Hypothalamus (tissue), 51 donors: ENCODE results near the gene BAHCC1.

Experiments
- DNase-seq, 51 donors: peaks; one replicate each; lab custom pipeline; 2025; lab: John Stamatoyannopoulos, UW

BAHCC1 gene

GRCh38 chr17:81436294-81436849 is 41.1 kb downstream of the BAHCC1 start:
- peak in 3 of 51 donors; percentile 4 to 17 (median 11) for DNase-seq

GRCh38 chr17:81437191-81437651 is 42.0 kb downstream of the BAHCC1 start:
- no peak for DNase-seq

- DNase-seq = peak in 16 of 51 donors; percentile 7 to 67 (median 29)
Observed at GRCh38 chr17:81438007-81438659, 42.9 kb downstream of the BAHCC1 start.

GRCh38 chr17:81438688-81439087 is 43.4 kb downstream of the BAHCC1 start:
- DNase-seq = no peak

GRCh38 chr17:81440051-81440471 is 44.8 kb downstream of the BAHCC1 start:
- no peak for DNase-seq

- DNase-seq = no peak
Observed at GRCh38 chr17:81440511-81441244, 45.4 kb downstream of the BAHCC1 start.

- no peak for DNase-seq
Observed at GRCh38 chr17:81442791-81443190, 47.5 kb downstream of the BAHCC1 start.

GRCh38 chr17:81443269-81443668 is 48.0 kb downstream of the BAHCC1 start:
- no peak for DNase-seq

GRCh38 chr17:81444610-81445339 is 49.5 kb downstream of the BAHCC1 start:
- no peak for DNase-seq

GRCh38 chr17:81445642-81446503 is 50.6 kb downstream of the BAHCC1 start:
- no peak for DNase-seq

GRCh38 chr17:81447331-81447933 is 52.2 kb downstream of the BAHCC1 start:
- DNase-seq = no peak

GRCh38 chr17:81448442-81448841 is 53.2 kb downstream of the BAHCC1 start:
- DNase-seq = no peak

GRCh38 chr17:81448950-81449349 is 53.7 kb downstream of the BAHCC1 start:
- no peak for DNase-seq

- no peak for DNase-seq
Observed at GRCh38 chr17:81449351-81449750, 54.1 kb downstream of the BAHCC1 start.

GRCh38 chr17:81451823-81452222 is 56.6 kb downstream of the BAHCC1 start:
- no peak for DNase-seq

GRCh38 chr17:81452551-81452950 is 57.3 kb downstream of the BAHCC1 start:
- DNase-seq = no peak

GRCh38 chr17:81453076-81453475 is 57.8 kb downstream of the BAHCC1 start:
- DNase-seq = peak in 2 of 51 donors; percentile 6 to 9

- no peak for DNase-seq
Observed at GRCh38 chr17:81453712-81454111, 58.5 kb downstream of the BAHCC1 start.

- no peak for DNase-seq
Observed at GRCh38 chr17:81454473-81454872, 59.2 kb downstream of the BAHCC1 start.

GRCh38 chr17:81455387-81455786 is 60.1 kb downstream of the BAHCC1 start:
- no peak for DNase-seq
